GM21390 (cell line): ENCODE measurements around the gene COX6A2.
"Not testable (repeated sequence)": the region's sequence is repeated elsewhere in the genome, so short reads cannot be mapped to it uniquely, and the experiment has no call there.

Experiments
- ATAC-seq: cut with Tn5 transposase; IDR thresholded peaks from one replicate; pipeline ENCODE4 v1.9.1; 2021; ENCODE audit not compliant: unreplicated experiment

The COX6A2 gene

DNA sequence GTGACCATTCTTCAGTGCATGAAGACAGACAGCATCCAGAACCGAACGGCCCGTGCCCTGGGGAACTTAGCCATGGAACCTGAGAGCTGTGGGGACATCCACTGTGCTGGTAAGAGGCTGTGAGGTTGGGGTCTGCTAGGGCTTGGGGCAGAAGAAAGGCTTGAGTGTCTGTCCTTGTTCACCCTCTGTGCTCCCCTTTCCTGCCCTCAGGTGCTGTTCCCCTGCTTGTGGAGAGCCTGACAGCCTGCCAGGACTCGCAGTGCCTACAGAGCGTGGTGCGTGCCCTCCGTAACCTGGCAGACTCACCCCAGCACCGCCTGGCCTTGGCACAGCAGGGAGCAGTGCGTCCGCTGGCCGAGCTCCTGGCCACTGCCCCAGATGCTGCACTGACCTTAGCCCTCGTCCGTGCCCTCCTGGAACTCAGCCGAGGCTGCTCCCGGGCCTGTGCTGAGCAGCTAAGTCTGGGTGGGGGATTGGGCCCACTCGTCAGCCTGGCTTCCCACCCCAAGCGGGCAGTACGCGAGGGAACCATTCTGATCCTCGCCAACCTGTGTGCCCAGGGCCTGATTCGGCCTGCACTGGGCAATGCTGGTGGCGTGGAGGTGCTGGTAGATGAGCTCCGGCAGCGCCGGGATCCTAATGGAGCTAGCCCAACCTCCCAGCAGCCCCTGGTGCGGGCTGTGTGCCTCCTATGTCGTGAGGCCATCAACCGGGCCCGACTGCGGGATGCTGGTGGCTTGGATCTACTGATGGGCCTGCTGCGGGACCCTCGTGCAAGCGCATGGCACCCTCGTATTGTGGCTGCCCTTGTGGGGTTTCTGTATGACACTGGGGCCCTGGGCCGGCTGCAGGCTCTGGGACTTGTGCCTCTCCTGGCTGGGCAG is 34.0 kb upstream of the COX6A2 start:
- no peak for ATAC-seq

DNA sequence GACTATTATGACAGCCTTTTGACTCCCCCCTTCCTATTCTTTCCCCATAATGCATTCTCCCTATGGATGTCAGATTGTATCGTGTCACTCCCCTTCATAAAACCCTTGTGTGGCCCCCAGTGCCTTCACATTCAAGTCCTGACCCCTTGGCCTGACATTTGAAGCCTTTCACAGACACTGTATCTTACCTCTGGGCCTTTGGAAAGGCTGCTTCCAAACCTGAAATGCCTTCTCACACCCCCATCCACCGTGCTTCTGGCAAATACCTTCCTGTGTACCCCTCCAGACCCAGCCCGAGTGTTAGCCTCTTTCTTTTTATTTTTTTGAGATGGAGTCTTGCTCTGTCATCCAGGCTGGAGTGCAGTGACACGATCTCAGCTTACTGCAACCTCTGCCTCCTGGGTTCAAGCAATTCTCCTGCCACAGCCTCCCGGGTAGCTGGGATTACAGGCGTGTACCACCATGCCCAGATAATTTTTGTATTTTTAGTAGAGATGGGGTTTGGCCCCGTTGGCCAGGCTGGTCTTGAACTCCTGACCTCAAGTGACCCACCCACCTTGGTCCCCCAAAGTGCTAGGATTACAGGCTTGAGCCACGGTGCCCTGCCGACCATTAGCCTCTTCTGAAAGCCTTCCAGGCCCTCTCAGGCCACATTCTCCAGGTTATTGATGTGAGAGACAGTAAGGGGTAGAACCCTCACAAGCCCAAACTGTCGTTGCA is 33.2 kb upstream of the COX6A2 start:
- no peak for ATAC-seq

DNA sequence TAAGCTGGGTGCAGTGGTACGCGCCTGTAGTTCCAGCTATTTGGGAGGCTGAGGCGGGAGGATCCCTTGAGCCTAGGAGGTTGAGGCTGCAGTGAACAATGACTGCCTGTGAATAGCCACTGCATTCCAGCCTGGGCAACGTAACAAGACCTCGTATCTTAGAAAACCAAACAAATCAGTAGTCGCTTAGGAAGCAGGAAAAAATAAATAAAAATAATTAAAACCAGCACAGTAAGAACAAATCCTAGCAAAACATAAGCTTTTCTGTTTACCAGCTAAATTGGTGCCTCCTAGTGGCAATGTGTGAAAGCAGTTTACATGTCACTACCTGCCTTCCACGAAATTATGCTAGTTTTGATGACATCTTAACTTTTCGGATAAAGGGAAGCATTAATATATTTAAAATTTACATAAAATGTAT is 32.4 kb upstream of the COX6A2 start:
- no peak for ATAC-seq

DNA sequence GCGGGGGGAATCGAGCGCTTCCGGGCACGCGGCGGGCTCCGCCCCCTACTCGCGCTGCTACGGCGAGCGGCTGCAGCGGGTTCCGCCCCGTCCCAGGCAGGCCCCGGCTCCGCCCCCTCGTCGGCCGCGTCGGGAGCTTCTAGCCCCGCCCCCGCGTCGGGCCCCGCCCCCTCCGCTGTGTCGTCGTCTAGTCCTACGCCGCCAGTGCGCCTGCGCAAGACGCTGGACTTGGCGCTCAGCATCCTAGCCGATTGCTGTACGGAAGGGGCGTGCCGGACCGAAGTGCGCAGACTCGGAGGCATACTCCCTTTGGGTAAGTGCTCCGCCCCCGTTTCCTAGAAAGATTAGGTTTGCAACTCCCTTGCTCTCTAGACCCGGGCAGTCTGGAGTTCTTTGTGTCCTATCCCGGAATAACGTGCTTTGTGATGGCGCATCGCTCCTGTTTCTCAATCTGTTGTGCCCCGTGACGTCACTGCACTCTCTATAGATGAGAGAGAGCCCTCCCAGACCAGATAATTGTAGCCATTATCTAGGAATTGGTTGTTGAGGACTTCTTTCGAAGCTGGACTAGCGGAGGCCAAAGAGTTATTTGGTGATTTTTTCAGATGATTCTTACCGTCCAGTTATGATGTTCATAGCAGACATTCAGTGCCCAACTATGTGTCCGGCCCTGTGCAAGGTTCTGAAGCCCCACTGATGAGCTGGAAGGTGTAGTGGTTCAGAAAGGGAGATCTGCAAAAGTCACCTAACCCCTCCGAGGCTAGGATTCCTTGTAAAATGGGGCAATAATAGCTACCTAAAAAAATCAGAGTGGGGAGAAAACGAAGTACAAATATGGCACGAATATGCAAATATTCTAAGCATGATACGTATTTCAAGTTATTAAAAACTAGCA is 31.8 kb upstream of the COX6A2 start:
- ATAC-seq = peak; percentile 62

DNA sequence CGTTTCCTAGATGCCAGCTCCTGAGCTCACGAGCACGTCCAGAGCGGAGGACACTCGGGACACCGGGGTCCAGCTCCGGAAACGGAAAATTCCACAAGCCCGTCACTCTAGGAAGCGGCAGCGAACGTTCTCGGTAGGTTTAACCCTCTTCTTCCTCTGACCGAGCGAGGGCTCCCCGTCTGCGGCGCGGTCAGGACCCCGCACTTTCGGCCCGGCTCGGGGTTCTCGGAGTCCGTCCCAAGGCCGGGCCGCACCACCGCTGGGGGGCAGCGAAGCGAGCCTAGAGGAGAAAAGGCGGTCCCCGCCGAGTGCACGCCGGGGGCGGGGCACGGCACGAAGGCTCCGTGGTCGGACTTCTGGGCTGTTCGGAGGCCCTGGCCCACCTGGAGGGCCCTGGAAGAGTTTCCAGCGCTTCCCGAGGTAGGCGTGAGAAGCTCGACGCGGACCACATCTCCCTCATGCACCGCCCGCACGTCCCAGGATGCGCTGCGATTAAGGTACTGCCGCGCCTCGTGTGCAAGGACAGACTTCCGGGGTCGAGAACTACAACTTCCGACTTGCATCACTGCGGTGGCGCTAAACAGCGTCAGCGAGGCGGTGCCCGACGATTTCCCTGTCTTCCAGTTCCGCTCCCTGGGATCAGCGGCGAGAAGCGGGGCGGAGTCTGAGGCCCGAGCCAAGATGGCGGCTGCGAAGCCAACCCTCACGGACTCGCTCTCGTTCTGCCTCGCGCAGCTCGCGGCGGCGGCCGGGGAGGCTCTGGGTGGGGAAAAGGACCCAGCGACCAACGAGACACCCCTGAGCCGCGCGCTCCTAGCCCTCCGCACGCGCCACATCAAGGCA is 30.9 kb upstream of the COX6A2 start, which contains the start of gene ARMC5:
Gene ARMC5, plus strand, starts transcription at position 658 of the 843 bp plus-strand sequence. Its CDS starts 24 bp downstream, at position 682.
- peak; percentile 66 for ATAC-seq

DNA sequence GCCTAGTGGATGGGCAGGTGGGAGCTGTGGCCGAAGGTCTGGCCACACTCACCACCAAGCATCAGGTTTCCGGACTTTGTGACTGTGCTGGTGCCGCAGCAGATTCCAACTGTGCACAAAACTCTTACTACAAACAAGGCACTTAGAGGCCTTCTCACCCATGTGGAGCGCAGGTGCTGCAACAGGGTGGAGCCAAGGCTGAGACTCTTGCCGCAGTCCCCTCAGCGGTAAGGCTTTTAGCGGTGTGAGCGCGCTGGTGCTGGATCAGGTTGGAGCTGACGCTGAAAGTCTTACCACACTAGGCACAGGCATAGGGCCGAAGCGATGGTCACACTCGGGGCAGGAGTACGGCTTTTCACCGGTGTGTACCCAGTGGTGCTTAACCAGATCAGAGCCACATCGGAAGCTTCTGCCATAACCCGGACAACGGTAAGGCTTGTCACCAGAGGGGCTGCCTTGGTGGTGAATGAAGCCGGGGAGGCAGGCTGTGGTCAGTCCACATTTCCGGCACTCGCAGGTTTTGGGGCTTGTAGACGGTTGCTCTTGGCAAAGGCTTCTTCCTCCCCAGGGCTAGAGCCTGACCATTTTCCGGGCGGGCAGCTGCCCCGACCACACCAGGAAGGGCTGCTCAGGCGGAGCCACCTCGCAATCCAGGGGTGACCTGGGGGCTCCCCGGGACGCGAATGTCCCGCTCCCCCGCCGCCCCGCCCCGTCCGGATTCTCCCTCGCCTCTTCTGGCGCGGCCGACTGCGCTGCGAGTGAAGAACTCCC is 30.1 kb upstream of the COX6A2 start:
- peak; percentile 7 for ATAC-seq

DNA sequence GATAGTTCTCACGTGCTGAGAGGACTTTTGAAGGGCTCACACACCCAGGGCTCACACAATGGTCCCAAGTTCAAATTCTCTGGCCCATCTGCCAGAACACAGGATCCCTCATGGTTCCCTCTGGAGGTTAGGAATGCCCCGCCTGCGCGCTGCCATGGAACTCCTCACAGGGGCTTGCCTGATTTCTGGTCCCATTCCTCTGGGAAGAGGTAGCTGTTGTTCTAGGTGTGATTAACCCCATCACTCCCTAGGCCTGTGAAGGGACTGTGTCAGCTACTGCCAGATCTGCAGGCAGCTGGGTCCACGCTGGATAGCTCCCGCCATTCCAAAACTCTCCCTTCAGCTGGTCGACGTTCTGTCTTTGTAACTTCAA is 28.8 kb upstream of the COX6A2 start:
- no peak for ATAC-seq

DNA sequence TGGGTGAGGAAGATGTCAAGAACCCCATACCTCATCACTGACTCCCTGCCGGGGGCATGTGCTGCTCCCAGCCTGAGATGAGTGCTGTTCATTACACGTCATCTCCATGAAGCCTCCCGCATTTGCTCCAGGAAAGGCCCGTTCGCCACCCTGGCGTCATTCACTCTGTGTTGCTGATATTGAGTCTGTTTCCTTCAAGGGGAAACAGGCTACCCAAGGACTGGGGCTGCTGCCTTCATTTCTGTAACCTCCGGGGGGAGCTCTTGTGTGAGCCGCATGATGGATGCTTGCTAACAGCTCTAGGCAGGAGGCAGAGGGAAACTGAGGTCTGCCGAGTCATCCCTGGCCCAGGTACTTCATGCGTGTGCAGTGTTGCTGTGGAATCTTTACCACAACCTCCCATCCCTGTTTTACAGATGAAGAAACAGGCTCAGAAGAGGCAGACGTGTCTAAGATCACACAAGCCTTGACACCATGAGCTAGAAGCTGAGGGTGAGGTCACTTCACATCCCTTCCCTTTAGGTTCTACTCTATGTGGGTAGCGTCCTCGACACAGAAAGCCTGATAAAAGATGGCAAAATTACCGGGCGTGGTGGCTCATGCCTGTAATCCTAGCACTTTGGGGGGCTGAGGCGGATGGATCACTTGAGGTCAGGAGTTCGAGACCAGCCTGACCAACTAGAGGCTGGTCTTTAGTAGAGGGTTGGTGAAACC is 27.6 kb upstream of the COX6A2 start:
- no peak for ATAC-seq

DNA sequence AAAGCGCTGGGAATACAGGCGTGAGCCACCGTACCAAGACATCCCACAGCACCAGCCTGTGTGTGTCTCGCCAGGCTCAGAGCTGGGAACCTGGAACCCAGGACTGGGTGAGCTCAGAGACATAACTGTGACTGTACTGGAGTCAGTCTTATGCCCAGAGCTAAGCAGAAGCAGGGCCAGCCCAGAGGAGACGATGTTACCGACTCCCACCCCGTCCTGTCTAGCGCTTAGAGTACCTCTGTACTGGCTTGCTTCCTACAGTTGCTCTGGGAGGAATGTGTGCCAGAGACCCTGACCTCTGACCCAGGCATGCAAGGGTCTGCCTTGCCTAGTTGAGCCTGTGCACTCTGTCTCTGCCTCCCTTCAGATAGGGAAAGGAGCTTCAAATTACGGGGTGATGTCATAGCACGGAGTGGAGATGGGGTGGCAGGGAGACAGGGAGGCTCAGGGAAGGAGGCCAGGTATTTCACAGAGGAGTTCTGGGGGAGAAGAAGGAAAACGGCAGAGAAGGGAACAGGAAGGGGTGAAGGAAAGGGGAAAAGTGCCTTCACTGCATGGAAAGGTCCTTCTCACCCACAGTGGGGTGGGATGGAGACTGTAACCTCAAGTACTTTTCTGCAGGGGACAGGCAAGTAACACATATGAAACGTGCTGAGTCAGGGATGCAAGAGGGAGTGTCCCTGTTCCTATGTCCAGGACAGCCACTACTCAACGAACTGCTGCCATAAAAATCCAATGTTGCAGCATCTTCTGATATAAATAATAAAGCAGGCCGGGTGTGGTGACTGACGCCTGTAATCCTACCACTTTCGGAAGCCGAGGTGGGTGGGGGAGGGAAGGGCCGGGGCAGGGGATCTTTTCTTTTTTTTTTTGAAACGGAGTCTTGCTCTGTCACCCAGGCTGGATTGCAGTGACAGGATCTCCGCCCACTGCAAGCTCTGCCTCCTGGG is 25.4 kb upstream of the COX6A2 start:
- no peak for ATAC-seq

DNA sequence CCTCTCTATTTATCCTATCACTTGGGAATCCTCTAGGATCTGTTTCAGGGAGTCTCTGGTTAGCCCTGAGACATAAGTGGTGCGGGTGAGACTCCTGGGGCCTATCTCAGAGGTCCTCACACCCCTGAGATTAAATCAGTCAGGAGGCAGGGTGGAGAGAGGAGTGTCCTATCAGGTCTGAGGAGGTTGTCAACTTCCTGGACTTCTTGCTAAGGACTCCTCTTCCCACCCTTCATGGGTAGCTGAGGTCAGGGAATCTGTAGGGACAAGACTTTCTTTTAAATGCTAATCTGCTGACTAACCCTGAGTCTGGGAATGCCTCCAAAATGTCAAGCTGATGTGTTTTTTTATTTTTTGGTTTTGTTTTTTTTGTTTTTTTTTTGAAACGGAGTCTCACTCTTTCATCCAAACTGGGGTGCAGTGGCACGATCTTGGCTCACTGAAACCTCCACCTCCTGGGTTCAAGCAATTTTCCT is 24.5 kb upstream of the COX6A2 start:
- no peak for ATAC-seq

DNA sequence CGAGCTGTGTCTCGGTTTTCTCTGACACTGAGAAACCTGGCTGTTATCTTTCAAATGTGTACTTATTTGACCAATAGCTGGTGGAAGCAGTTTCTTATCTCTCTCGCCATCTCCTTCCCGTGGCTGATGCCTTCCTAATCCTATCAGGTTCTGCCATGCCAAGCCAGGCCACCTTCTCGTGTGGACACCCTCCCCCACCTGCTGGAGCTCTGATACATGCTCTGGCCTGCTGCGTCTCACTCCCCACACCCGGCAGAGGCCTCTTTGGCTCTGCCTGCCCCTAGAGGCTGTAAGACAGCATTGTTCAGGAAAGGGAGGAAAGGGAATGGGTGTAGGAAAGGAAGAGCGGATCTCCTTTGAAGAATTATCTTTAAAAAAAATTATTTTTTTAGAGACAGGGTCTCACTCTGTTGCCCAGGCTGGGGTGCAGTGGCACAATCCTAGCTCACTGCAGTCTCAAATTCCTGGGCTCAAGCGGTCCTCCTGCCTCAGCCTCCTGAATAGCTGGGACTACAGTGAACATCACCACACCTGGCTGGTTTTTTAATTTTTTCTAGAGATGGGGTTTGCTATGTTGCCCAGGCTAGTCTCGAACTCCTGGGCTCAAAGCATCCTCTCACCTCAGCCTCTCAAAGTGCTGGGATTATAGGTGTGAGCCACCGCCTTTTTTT is 23.7 kb upstream of the COX6A2 start:
- no peak for ATAC-seq

DNA sequence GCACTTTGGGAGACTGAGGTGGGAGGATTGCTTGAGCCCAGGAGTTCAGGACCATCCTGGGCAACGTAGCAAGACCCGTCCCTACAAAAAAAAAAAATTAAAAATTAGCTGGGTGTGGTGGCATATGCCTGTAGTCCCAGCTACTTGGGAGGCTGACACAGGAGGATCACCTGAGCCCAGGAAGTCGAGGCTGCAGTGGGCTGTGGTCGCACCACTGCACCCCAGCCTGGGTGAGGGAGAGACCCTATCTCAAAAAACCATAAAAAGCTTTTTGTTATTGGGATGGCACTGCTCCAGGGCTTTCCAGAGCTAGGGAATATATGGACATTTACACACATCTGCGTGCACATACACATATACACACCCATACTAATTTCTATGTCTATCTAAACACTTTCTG is 23.0 kb upstream of the COX6A2 start:
- ATAC-seq = no peak

DNA sequence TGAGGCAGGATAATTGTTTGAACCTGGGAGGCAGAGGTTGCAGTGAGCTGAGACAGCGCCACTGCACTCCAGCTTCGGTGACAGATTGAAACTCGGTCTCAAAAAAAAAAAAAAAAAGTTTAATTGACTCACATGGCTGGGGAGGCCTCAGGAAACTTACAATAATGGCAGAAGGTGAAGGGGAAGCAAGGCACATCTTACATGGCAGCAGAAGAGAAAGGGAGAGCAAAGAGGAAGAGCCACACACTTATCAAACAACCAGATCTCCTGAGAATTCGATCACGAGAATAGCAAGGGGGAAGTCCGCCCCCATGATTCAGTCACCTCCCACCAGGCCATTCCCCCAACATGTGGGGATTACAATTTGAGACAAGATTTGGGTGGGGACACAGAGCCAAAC is 17.8 kb upstream of the COX6A2 start:
- ATAC-seq = not testable (repeated sequence)

DNA sequence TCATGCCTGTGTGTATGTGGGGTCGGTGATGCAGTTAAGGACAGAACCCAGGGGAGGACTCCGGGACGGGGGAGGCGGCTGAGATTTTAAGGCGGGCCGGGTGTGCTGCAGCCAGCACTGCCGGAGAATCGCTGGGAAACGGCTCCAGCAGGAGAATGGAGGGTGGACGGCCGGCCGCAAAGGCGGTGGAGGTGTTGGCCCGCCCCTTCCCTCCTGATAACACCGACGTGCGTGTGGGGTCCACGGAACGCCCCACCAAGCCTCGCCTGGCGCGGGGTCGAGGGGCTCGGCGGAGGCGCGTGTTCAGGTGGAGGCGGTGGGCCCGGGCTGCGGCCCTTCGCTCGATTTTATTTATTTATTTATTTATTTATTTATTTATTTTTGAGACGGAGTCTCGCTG is 13.8 kb upstream of the COX6A2 start:
- ATAC-seq = no peak

DNA sequence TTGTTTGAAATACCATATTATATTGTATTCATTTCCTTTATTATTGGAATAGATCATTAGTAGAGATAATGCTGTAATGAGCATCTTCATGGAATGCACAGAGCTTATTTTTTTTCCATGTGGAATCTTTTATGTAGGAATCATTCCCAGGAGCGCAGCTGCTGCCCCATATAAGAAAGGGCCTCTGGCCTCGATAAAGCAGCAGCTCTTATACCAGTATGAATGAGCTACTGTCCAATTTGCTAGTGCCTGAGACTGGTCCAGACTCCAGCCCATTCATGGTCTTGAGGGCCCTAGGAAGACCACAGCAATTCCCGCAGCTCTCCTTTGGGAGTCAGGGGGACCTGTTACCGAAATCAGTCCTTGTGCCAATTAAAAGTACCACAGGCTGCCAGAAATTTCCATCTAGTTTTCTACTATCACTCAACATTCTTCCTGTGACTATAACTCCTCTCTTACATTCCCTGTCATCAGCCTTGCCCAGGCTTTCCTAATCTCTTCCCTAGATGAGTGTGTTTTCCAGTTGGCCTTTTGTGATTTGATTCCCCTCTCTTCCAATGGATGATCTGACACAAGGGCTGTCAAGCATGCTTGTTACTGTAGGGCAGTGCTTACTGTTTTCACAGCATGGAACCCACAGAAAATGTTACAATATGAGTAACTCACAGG is 12.5 kb upstream of the COX6A2 start:
- no peak for ATAC-seq

DNA sequence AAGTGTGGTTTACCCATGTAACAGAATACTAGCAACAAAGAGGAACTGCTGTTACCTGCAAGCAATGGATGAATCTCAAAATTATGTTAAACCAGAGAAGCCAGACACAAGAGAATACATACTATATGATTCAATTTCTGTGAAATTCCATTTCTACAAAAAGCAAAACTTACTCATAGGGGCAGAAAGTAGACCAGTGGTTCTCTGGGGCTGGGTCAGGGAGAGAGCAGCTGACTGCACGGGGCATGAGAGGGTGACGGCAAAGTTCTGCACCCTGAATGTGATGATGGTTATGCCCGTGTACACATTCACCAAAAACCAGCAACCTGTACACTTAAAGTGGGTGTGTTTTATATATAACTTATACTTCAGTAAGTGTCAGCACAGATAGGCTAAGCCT is 11.4 kb upstream of the COX6A2 start:
- no peak for ATAC-seq

DNA sequence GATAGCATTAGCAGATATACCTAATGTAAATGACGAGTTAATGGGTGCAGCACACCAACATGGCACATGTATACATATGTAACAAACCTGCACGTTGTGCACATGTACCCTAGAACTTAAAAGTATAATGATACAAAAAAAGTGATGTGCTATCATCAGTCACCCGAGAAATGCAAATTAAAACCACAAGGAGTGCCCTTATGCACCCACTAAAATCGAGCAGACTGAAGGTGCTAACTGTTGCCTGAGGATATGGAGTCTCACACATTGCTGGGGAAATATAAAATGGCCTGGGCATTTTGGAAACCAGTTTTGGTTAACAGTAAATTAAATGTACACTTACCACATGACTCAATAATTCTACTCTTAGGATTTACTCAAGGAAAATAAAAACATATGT is 10.9 kb upstream of the COX6A2 start:
- not testable (repeated sequence) for ATAC-seq
